ENCODE results near the gene ASTN2. TPM values are rescaled to one million over a fixed set of nuclear protein-coding genes. Genes with fewer than 3 reads are reported as not detected.

The ASTN2 gene
- total and polyA plus RNA-seq, 10 of the 15 experiments (the other 5 are each of a cell fraction or from before 2014, with no cell fraction given), result 1.4 to 15.7 (median 7.0) TPM

DNA sequence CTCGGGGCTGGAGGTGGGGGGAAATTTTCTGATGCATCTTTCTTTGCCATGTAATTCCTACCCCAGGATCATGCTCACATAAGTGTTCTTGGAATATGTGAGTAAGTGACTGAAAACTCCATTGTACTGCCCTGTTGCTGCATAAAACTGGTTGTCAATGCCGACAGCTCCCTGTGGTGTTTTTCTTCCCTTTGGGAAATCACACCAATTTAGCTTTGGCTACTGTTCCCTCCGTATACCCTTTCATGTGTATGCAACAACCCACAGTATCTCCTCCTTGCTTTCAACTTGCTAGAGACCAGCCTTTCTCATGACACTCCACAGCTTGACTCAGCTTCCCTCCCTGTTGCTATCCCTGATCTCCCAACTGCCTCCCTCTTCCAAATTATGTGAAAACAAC, 487.1 kb downstream of the ASTN2 start (continued):
- no peak for TF ChIP-seq SPI1 (IDR thresholded peaks at IDR 0.05; ENCODE audit: borderline replicate concordance, insufficient read depth, low read depth, low read length)

DNA sequence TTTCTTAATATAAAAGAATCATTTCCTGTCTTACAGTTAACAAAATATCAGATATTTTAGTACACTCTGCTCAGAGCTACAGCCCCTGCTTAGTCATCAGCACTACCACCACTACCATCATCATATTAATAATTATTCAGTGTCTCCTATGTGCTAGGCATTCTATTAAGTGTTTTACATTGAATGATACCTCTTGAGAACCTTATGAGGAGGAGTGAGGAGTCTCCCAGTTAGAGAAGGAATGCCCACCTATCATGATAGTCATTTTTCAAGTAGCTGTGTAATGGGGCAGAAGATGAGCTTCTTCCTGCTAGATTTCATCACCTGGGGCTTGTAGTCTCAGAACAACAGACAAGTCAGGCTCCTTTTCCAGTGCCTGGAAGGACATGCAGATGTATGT, 489.7 kb downstream of the ASTN2 start:
- ChIA-PET RAD21 (ENCODE audit: unreplicated experiment) (interaction anchor here (1.0 kb wide), 1 partner anchor 72 kb away, joined by 3 read pairs; no protein-coding TSS in a partner anchor), POLR2A (no interaction called here), CTCF (interaction anchor here (1.6 kb wide), 1 partner anchor 27 kb away, joined by 5 read pairs; no protein-coding TSS in a partner anchor), SMC1A (ENCODE audit: uncharacterized antibody, unreplicated experiment) (interaction anchor here (1.2 kb wide), 1 partner anchor 8 kb away, joined by 3 read pairs; no protein-coding TSS in a partner anchor)
- ATAC-seq, result no peak
- Histone ChIP-seq H3K36me3 (ENCODE audit: control insufficient read depth in 2 of 2, insufficient read depth in 2 of 2, low read length in 1 of 2) (no peaks in the 10 kb centered on the region), H3K79me2 (ENCODE audit: control insufficient read depth, insufficient read depth, low read length) (no peaks in the 10 kb centered on the region), H4K20me1 (ENCODE audit: control insufficient read depth, insufficient read depth) (no peaks in the 10 kb centered on the region), H3K27ac (ENCODE audit: control insufficient read depth, insufficient read depth) (no peak overlapping the region), H3K4me1 (ENCODE audit: control insufficient read depth, insufficient read depth, low read length) (no peaks in the 10 kb centered on the region), H3K4me3 (no peak overlapping the region), H3K4me2 (ENCODE audit: control insufficient read depth, insufficient read depth) (no peak overlapping the region), H3K9ac (ENCODE audit: control insufficient read depth, insufficient read depth, low read length) (no peak overlapping the region), H3K9me3 (replicated peaks; ENCODE audit: control insufficient read depth, insufficient read depth, low read length) (no peaks in the 10 kb centered on the region), H2AFZ (ENCODE audit: control insufficient read depth, low read depth, low read length) (no peak overlapping the region), H3K27me3 (replicated peaks in 1 of 2; ENCODE audit: control insufficient read depth in 2 of 2, insufficient read depth in 2 of 2, low read length in 1 of 2) (no peaks in the 10 kb centered on the region)
- no peak for FAIRE-seq
- no TSS peak for BruUV-seq (replicated peaks)
- in situ Hi-C loops (cut with MboI) (no loop called here), intact Hi-C loops (cut with micrococcal nuclease; ENCODE audit: unreplicated experiment) (no loop called here)
- DNase-seq (ENCODE audit: low read depth, low spot score), result no peak
- TF ChIP-seq NKRF (conservative IDR thresholded peaks at IDR 0.05), result no peak
- no peak for TF ChIP-seq KLF5 (IDR thresholded peaks at IDR 0.05; ENCODE audit: partially characterized antibody)
- TF ChIP-seq IKZF2 (IDR thresholded peaks at IDR 0.05), result no peak
- TF ChIP-seq, protein P1, sequence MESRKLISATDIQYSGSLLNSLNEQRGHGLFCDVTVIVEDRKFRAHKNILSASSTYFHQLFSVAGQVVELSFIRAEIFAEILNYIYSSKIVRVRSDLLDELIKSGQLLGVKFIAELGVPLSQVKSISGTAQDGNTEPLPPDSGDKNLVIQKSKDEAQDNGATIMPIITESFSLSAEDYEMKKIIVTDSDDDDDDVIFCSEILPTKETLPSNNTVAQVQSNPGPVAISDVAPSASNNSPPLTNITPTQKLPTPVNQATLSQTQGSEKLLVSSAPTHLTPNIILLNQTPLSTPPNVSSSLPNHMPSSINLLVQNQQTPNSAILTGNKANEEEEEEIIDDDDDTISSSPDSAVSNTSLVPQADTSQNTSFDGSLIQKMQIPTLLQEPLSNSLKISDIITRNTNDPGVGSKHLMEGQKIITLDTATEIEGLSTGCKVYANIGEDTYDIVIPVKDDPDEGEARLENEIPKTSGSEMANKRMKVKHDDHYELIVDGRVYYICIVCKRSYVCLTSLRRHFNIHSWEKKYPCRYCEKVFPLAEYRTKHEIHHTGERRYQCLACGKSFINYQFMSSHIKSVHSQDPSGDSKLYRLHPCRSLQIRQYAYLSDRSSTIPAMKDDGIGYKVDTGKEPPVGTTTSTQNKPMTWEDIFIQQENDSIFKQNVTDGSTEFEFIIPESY (IDR thresholded peaks at IDR 0.05), result no peak
- no peak for TF ChIP-seq ZNF622 (IDR thresholded peaks at IDR 0.05)
- no peak for TF ChIP-seq IKZF1 (conservative IDR thresholded peaks at IDR 0.05)
- no peak for TF ChIP-seq NR2C2 (IDR thresholded peaks at IDR 0.05; ENCODE audit: borderline replicate concordance, control insufficient read depth, insufficient read length, low read depth)
- no peak for TF ChIP-seq MTA3 (IDR thresholded peaks at IDR 0.05; ENCODE audit: borderline replicate concordance, low read length)
- no peak for TF ChIP-seq MEF2A (IDR thresholded peaks at IDR 0.05; ENCODE audit: insufficient read depth, low read depth, low read length)
- TF ChIP-seq, protein P2, sequence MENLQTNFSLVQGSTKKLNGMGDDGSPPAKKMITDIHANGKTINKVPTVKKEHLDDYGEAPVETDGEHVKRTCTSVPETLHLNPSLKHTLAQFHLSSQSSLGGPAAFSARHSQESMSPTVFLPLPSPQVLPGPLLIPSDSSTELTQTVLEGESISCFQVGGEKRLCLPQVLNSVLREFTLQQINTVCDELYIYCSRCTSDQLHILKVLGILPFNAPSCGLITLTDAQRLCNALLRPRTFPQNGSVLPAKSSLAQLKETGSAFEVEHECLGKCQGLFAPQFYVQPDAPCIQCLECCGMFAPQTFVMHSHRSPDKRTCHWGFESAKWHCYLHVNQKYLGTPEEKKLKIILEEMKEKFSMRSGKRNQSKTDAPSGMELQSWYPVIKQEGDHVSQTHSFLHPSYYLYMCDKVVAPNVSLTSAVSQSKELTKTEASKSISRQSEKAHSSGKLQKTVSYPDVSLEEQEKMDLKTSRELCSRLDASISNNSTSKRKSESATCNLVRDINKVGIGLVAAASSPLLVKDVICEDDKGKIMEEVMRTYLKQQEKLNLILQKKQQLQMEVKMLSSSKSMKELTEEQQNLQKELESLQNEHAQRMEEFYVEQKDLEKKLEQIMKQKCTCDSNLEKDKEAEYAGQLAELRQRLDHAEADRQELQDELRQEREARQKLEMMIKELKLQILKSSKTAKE (IDR thresholded peaks at IDR 0.05; ENCODE audit: low read depth, poor library complexity, severe bottlenecking), result no peak
- no peak for TF ChIP-seq ZNF217 (IDR thresholded peaks at IDR 0.05)
- no peak for TF ChIP-seq REST (IDR thresholded peaks at IDR 0.05; ENCODE audit: low read depth, low read length)
- no peak for TF ChIP-seq FOXK2 (IDR thresholded peaks at IDR 0.05)
